Middle frontal gyrus (tissue), 1 donor: Measurements from ENCODE around the gene YAP1.

ENCODE experiments used
- DNase-seq: peaks from one replicate; pipeline ENCODE4 v3.0.0-alpha.2; 2015; ENCODE audit warnings: low spot score; ENCODE audit errors: extremely low spot score

The YAP1 gene

DNA sequence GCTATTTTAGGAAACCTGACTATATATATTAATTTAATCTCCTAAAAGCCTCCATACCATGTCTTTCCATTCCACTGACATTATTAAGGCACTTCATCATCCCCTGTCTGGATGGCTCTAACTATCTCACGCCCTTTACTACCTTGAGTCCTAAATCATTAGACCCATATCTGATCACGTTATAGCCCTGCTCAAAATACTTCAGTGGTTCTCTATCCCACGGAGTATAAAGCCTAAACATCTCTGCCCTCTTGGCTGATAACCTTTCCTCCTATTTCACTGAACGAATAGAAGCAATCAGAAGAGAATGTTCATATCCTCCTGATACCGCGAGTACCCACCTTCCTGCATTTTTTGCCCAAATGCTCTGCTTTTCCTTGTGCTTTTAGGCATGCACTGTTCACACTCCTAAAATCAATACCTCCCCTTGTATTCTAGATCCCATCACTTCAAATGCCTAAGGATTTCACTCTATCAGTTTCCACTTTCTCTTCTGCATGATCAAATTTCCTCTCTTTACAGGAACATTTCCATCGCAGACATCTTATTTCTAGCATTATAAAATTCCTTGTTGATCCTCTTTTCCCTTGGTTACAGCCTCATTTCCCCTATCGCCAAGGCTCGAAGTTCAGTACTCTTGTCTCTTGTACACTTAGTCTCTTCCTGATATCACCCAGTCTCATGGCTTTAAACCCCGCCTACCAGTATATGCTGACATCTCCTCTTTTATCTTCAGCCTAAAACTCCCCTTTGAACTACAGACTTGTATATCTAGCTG, 162.0 kb downstream of the YAP1 start:
- DNase-seq = no peak

DNA sequence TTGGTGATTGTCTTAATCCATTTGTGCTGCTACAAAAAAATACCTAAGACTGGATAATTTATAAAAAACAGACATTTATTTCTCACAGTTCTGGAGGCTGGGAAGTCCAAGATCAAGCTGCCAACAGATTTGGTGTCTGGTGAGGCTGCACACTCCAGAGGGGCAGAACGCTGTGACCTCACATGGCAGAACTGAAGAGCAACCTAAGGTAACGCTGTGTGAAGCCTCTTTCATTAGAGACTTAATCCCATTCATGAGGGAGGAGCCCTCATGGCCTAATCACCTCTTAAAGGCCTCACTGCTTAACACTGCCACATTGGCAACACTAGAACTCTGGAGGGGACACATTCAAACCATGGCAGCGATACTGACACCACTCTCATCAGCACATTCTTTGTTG, 164.4 kb downstream of the YAP1 start:
- no peak for DNase-seq

DNA sequence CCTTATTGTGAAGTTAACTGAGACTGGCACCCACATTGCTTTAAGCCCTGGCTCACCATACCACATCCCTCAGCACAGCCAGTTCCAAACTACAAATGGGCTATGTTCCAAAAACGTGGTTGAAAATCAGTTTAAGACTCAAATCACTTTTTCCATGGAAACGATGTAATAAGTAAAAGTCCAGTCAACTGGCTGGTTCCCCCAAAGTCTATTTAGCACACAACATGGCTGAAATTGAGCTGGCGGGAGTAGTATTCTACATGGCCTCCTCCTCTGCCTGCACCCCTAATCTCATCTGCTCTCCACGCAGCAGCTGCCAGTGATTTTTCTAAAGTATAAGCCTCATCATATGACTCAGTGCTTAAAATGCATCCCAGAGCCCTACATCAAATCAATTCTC, 166.1 kb downstream of the YAP1 start:
- DNase-seq = no peak

DNA sequence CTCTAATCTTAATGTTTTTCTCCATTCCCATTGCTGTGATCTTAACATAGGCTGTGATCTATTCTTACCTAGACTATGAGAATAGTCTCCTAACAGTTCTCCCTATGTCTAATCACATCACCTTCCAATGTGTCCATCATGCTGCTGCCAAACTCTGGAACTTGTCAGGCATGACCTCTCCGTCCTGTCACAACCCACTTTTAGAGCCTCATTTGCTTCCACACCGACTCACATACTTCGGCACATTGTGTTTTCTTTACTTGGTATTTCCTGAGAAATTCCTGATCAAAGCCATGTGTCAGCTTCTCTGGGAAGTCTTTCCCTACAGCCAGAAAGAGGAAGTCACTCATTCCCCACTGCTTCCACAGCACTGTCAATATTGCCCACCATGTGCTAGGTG, 166.5 kb downstream of the YAP1 start:
- no peak for DNase-seq

DNA sequence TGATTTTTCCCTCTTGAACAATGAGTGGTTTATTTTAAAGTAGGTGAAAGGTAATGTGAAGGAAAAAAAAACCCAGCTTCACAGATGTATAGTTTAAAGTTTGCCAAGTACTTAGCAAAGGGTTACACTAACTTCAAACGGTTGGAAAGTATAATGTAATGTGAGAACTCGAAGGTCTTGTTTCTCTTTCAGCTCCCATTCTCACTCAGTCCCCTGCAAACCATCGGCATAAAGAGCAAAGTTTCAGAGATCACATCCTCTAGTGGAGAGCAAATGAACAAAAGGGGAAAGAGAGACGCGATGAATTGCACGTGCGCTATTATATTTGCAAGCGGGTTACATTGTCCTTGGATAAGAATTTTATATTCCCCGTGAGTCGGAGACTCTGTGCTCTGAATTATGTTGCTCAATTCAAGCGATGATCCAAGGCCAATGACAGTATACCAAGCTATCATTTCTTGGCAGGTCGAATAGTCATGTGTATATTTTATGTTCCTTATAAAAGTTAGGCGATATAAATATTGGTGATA, 169.5 kb downstream of the YAP1 start:
- no peak for DNase-seq

DNA sequence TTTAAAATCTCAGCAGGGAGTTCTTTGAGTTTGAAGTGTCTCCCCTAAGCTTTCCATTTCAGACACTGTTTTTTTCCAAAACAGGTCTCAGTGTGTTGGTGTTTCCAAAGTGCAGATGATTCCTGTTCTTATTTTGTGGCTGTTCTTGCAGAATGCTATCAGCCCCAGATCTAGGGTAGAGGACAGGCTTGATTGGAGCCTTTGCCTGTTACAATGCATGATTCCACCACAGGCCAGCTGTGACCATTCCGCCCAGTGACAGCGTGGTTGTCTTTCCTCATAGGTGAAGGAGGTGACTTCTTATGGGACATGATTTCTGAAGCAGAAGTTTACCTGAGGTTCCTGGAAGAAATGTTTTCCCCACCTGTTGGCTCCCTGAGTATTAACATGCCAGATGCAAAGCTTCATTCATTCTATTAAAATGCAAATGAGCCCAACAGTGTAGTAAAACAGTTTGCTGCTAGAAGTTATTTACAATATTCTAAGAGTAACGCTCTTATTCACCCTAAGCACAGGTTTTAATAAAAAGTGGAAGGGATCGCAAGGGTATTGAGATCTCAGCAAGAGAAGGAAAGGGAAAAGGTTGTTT, 170.1 kb downstream of the YAP1 start:
- no peak for DNase-seq
